Measurements from ENCODE around the gene EID3. TPM values are rescaled to one million over a fixed set of nuclear protein-coding genes. Genes with fewer than 3 reads are reported as not detected.

The EID3 gene
- total RNA-seq, 1 experiment from 2014 or later: 3.2 TPM

DNA sequence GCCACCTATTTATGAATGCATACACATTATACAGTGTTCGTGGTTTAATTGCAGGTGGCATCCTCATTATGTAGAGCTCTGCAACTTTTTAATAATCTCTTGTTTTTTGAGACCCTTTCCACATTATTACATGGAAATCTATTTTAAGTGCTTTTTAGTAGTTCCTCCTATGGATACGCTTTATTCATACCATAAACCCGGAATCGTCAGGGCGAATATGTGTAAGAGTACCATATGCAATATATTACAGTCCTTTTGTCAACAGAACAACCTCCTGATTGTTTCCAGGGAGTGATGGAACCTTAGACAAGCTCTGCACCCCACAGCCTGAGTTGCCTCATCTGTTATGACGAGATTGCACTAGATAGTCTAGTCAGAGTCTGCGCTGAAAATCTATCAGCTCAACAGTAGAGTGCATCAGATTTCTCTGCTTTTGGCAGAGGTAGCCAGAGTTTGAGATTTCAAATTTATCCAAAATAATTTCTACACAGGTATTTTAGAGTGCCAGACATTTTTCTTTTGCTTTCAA lies 33.6 kb downstream of the EID3 start:
- Mint-ChIP-seq H3K4me1 (ENCODE audit: low read depth, unreplicated experiment) (no peaks in the 10 kb centered on the region), H3K27me3 (ENCODE audit: insufficient read depth, unreplicated experiment) (no peaks in the 10 kb centered on the region), H3K27ac (ENCODE audit: unreplicated experiment) (no peak overlapping the region), H3K36me3 (ENCODE audit: insufficient read depth, unreplicated experiment) (peaks cover 70% of the 10 kb centered on the region), H3K9me3 (ENCODE audit: unreplicated experiment) (no peaks in the 10 kb centered on the region), H3K4me3 (ENCODE audit: unreplicated experiment) (no peak overlapping the region)
- Histone ChIP-seq H3K36me3 (ENCODE audit: control insufficient read depth, insufficient read depth, low read length) (peaks cover 2% of the 10 kb centered on the region), H3K9me3 (0 out of 2 replicates have a peak, but pooled peaks cover 2% of the 10 kb centered on the region), H3K4me1 (no peaks in the 10 kb centered on the region), H3K4me3 (ENCODE audit: low read depth, low read length) (no peak overlapping the region), H3K27me3 (replicated peaks; ENCODE audit: control insufficient read depth, insufficient read depth, low read length) (no peaks in the 10 kb centered on the region)
- BruUV-seq (replicated peaks): no TSS peak
- no peak for DNase-seq
- ChIA-PET POLR2A (no interaction called here), CTCF (no interaction called here)
- TF ChIP-seq, protein P1, sequence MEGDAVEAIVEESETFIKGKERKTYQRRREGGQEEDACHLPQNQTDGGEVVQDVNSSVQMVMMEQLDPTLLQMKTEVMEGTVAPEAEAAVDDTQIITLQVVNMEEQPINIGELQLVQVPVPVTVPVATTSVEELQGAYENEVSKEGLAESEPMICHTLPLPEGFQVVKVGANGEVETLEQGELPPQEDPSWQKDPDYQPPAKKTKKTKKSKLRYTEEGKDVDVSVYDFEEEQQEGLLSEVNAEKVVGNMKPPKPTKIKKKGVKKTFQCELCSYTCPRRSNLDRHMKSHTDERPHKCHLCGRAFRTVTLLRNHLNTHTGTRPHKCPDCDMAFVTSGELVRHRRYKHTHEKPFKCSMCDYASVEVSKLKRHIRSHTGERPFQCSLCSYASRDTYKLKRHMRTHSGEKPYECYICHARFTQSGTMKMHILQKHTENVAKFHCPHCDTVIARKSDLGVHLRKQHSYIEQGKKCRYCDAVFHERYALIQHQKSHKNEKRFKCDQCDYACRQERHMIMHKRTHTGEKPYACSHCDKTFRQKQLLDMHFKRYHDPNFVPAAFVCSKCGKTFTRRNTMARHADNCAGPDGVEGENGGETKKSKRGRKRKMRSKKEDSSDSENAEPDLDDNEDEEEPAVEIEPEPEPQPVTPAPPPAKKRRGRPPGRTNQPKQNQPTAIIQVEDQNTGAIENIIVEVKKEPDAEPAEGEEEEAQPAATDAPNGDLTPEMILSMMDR (IDR thresholded peaks at IDR 0.05; ENCODE audit: insufficient read depth in 1 of 2, low read depth in 1 of 2, low read length in 1 of 2, severe bottlenecking in 1 of 2, unreplicated experiment in 1 of 2): no peak
- intact Hi-C loops (cut with micrococcal nuclease; ENCODE audit: unreplicated experiment): no loop called here

- intact Hi-C loops (cut with micrococcal nuclease; ENCODE audit: unreplicated experiment): no loop called here
- Histone ChIP-seq H3K4me1 (no peaks in the 10 kb centered on the region), H3K27me3 (replicated peaks; ENCODE audit: control insufficient read depth, insufficient read depth, low read length) (no peaks in the 10 kb centered on the region), H3K4me3 (ENCODE audit: low read depth, low read length) (no peak overlapping the region), H3K9me3 (no peaks in the 10 kb centered on the region), H3K36me3 (ENCODE audit: control insufficient read depth, insufficient read depth, low read length) (peaks cover 5% of the 10 kb centered on the region)
- TF ChIP-seq, protein P1 (IDR thresholded peaks at IDR 0.05; ENCODE audit: insufficient read depth in 1 of 2, low read depth in 1 of 2, low read length in 1 of 2, severe bottlenecking in 1 of 2, unreplicated experiment in 1 of 2): no peak
- ChIA-PET CTCF (no interaction called here), POLR2A (no interaction called here)
- Mint-ChIP-seq H3K36me3 (ENCODE audit: insufficient read depth, unreplicated experiment) (peaks cover 76% of the 10 kb centered on the region), H3K27me3 (ENCODE audit: insufficient read depth, unreplicated experiment) (no peaks in the 10 kb centered on the region), H3K4me3 (ENCODE audit: unreplicated experiment) (no peak overlapping the region), H3K4me1 (ENCODE audit: low read depth, unreplicated experiment) (no peaks in the 10 kb centered on the region), H3K9me3 (ENCODE audit: unreplicated experiment) (no peaks in the 10 kb centered on the region), H3K27ac (ENCODE audit: unreplicated experiment) (no peak overlapping the region)
- no TSS peak for BruUV-seq (replicated peaks)
- no peak for DNase-seq
Measured at GRCh38 chr12:104339663-104340062, 36.1 kb downstream of the EID3 start.

GRCh38 chr12:104340177-104340576 lies 36.6 kb downstream of the EID3 start:
- peaks cover 76% of the 10 kb centered on the region for H3K36me3 Mint-ChIP-seq (ENCODE audit: insufficient read depth, unreplicated experiment)
- H3K36me3 ChIP-seq (ENCODE audit: control insufficient read depth, insufficient read depth, low read length): peaks cover 5% of the 10 kb centered on the region
- CTCF ChIA-PET: no interaction called here

More at GRCh38 chr12:104340177-104340576, 36.6 kb downstream of the EID3 start:
- Mint-ChIP-seq H3K27ac (ENCODE audit: unreplicated experiment) (no peak overlapping the region), H3K9me3 (ENCODE audit: unreplicated experiment) (no peaks in the 10 kb centered on the region), H3K4me1 (ENCODE audit: low read depth, unreplicated experiment) (no peaks in the 10 kb centered on the region), H3K27me3 (ENCODE audit: insufficient read depth, unreplicated experiment) (no peaks in the 10 kb centered on the region), H3K4me3 (ENCODE audit: unreplicated experiment) (no peak overlapping the region)
- no peaks in the 10 kb centered on the region for H3K27me3 ChIP-seq (replicated peaks; ENCODE audit: control insufficient read depth, insufficient read depth, low read length)
- POLR2A ChIA-PET: no interaction called here
- TF ChIP-seq, protein P1 (IDR thresholded peaks at IDR 0.05; ENCODE audit: insufficient read depth in 1 of 2, low read depth in 1 of 2, low read length in 1 of 2, severe bottlenecking in 1 of 2, unreplicated experiment in 1 of 2): no peak
- H3K9me3 ChIP-seq: no peaks in the 10 kb centered on the region
- H3K4me3 ChIP-seq (ENCODE audit: low read depth, low read length): no peak overlapping the region
- H3K4me1 ChIP-seq: no peaks in the 10 kb centered on the region
- TSS peak; percentile 9 for BruUV-seq (replicated peaks)
- intact Hi-C loops (cut with micrococcal nuclease; ENCODE audit: unreplicated experiment): no loop called here
- DNase-seq: no peak

Data from Caco-2 (cell line).